ENCODE measurements around the gene STARD7. TPM values are rescaled to one million over a fixed set of nuclear protein-coding genes. Genes with fewer than 3 reads are reported as not detected.

The STARD7 gene
- total and polyA plus RNA-seq, 2 of the 13 experiments (the other 11 are each of a cell fraction or from before 2014, with no cell fraction given), result 88.2 to 300 TPM

- no peak; the same call in 1 of the 2 replicates for TF ChIP-seq HNF4G (IDR thresholded peaks at IDR 0.05; ENCODE audit: borderline replicate concordance, low read depth, low read length)
- TF ChIP-seq HNF4G (CRISPR knock-in tag; IDR thresholded peaks at IDR 0.05; ENCODE audit: borderline replicate concordance, low read depth), result peak; percentile 93
- peak; percentile 70; the same call in 1 of the 2 replicates for TF ChIP-seq MEIS2 (CRISPR knock-in tag; IDR thresholded peaks at IDR 0.05)
- peak; percentile 56 for TF ChIP-seq GTF3A (CRISPR knock-in tag; conservative IDR thresholded peaks at IDR 0.05)
- TF ChIP-seq KIAA2018 (CRISPR knock-in tag; IDR thresholded peaks at IDR 0.05; ENCODE audit: borderline replicate concordance), result no peak
- peak; percentile 98 for TF ChIP-seq MAX (IDR thresholded peaks at IDR 0.05)
- TF ChIP-seq ZNF280D (CRISPR knock-in tag; IDR thresholded peaks at IDR 0.05), result peak; percentile 56; the same call in 1 of the 2 replicates
- TF ChIP-seq TARDBP (CRISPR knock-in tag; IDR thresholded peaks at IDR 0.05), result no peak; the same call in 1 of the 2 replicates
- peak; percentile 93 for TF ChIP-seq ZGPAT (CRISPR knock-in tag; IDR thresholded peaks at IDR 0.05)
- peak; percentile 83 for TF ChIP-seq RXRA (CRISPR knock-in tag; IDR thresholded peaks at IDR 0.05)
- TF ChIP-seq FOXM1 (CRISPR knock-in tag; IDR thresholded peaks at IDR 0.05), result no peak
- no peak for TF ChIP-seq NR2F6 (IDR thresholded peaks at IDR 0.05)
- TF ChIP-seq NR2F6 (CRISPR knock-in tag; IDR thresholded peaks at IDR 0.05), result peak; percentile 65; the same call in 1 of the 2 replicates
- TF ChIP-seq KLF15 (CRISPR knock-in tag; IDR thresholded peaks at IDR 0.05; ENCODE audit: borderline replicate concordance), result no peak; the same call in 1 of the 2 replicates
Measured at GRCh38 chr2:96208143-96209010, at the start of gene STARD7 (continued).
